GM12892 (cell line): ENCODE data around the gene JPT2.

Experiments used
- POLR2A ChIP-seq: IDR thresholded peaks from 2 replicates; pipeline ENCODE4 v1.6.1; 2011; ENCODE audit warnings: low read depth, low read length, control low read depth
- POLR2AphosphoS5 ChIP-seq: IDR thresholded peaks from 2 replicates; pipeline ENCODE4 v1.6.1; 2011; ENCODE audit warnings: low read depth, low read length, control low read depth

DNA sequence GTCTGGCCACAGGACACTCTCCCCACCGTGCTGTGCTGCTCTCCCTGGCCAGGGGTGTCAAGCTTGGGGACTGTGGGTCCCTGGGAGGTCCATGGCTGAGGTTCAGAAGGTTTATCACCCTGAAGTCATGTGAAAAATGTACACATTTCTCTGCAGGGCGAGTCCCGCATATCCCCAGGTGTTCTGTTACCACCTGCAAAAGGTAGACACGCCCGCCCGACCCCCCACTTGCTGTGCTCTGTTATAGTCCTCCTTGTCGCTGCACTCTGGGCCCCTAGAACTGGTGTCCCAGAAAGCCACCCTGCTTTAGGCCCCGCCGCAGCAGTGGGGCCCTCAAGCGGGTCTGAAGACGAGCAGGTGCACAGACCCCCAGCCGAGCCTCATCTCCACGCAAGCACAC lies 11.8 kb downstream of the JPT2 start:
- no peak for TF ChIP-seq POLR2A
- no peak for TF ChIP-seq POLR2AphosphoS5
